ENCODE measurements around the gene DYTN. TPM values are rescaled to one million over a fixed set of nuclear protein-coding genes. Genes with fewer than 3 reads are reported as not detected.

DYTN gene
- total RNA-seq, 1 donor from 2014 or later, result not detected

GRCh38 chr2:206698811-206699210 is 19.4 kb downstream of the DYTN start:
- ATAC-seq (ENCODE audit: low read depth) (no peak), DNase-seq (no peak)
- Mint-ChIP-seq H3K27me3 (peaks cover 13% of the 10 kb centered on the region), H3K4me1 (no peaks in the 10 kb centered on the region), H3K9me3 (no peaks in the 10 kb centered on the region), H3K4me3 (no peak overlapping the region), H3K27ac (no peak overlapping the region), H3K36me3 (ENCODE audit: low read depth) (no peaks in the 10 kb centered on the region)
- no peak for TF ChIP-seq CTCF (IDR thresholded peaks at IDR 0.05)
- intact Hi-C loops (cut with micrococcal nuclease), result loop anchor here (10.0 kb wide), 2 partner anchors 876 to 1336 kb away; no protein-coding TSS in a partner anchor
- ChIA-PET POLR2A (no interaction called here), CTCF (no interaction called here)

- H3K27me3 Mint-ChIP-seq, result peaks cover 14% of the 10 kb centered on the region
- no peak for TF ChIP-seq CTCF (IDR thresholded peaks at IDR 0.05)
- H3K4me3 Mint-ChIP-seq, result no peak overlapping the region
- intact Hi-C loops (cut with micrococcal nuclease), result loop anchor here (10.0 kb wide), 2 partner anchors 878 to 1338 kb away; no protein-coding TSS in a partner anchor
- ATAC-seq (ENCODE audit: low read depth) (no peak), DNase-seq (no peak)
- H3K27ac Mint-ChIP-seq, result no peak overlapping the region
- no peaks in the 10 kb centered on the region for H3K9me3 Mint-ChIP-seq
- CTCF ChIA-PET, result interaction anchor here (1.2 to 1.4 kb wide), 2 partner anchors 25 to 85 kb away, joined by 3 to 4 read pairs; no protein-coding TSS in a partner anchor
- H3K36me3 Mint-ChIP-seq (ENCODE audit: low read depth), result no peaks in the 10 kb centered on the region
- POLR2A ChIA-PET, result no interaction called here
- no peaks in the 10 kb centered on the region for H3K4me1 Mint-ChIP-seq
Observed at GRCh38 chr2:206696910-206697309, 21.3 kb downstream of the DYTN start.

GRCh38 chr2:206693399-206694137 is 24.6 kb downstream of the DYTN start:
- Mint-ChIP-seq H3K9me3 (no peaks in the 10 kb centered on the region), H3K4me3 (no peak overlapping the region), H3K27ac (no peak overlapping the region), H3K27me3 (peaks cover 12% of the 10 kb centered on the region), H3K4me1 (no peaks in the 10 kb centered on the region), H3K36me3 (ENCODE audit: low read depth) (no peaks in the 10 kb centered on the region)
- no peak for TF ChIP-seq CTCF (IDR thresholded peaks at IDR 0.05)
- DNase-seq (no peak), ATAC-seq (ENCODE audit: low read depth) (peak; percentile 31)
- ChIA-PET POLR2A (no interaction called here), CTCF (interaction anchor here (0.7 to 1.7 kb wide), 2 partner anchors 87 to 778 kb away, joined by 3 to 5 read pairs; no protein-coding TSS in a partner anchor)
- intact Hi-C loops (cut with micrococcal nuclease), result loop anchor here (1.0 to 10.0 kb wide), 8 partner anchors 88 to 1561 kb away; no protein-coding TSS in a partner anchor

GRCh38 chr2:206692971-206693370 is 25.2 kb downstream of the DYTN start:
- no peak for TF ChIP-seq CTCF (IDR thresholded peaks at IDR 0.05)
- Mint-ChIP-seq H3K36me3 (ENCODE audit: low read depth) (no peaks in the 10 kb centered on the region), H3K9me3 (no peaks in the 10 kb centered on the region), H3K4me3 (no peak overlapping the region), H3K27me3 (peaks cover 8% of the 10 kb centered on the region), H3K27ac (no peak overlapping the region), H3K4me1 (no peaks in the 10 kb centered on the region)
- no peak for ATAC-seq (ENCODE audit: low read depth)
- POLR2A ChIA-PET, result no interaction called here
- DNase-seq, result no peak
- CTCF ChIA-PET, result no interaction called here
- intact Hi-C loops (cut with micrococcal nuclease), result loop anchor here (1.0 to 10.0 kb wide), 8 partner anchors 88 to 1561 kb away; no protein-coding TSS in a partner anchor

- CTCF ChIA-PET, result no interaction called here
Observed at GRCh38 chr2:206688990-206689389, 29.2 kb downstream of the DYTN start.

More at GRCh38 chr2:206688990-206689389, 29.2 kb downstream of the DYTN start:
- H3K4me1 Mint-ChIP-seq, result no peaks in the 10 kb centered on the region
- no peak for TF ChIP-seq CTCF (IDR thresholded peaks at IDR 0.05)
- POLR2A ChIA-PET, result no interaction called here
- no peak for ATAC-seq (ENCODE audit: low read depth)
- intact Hi-C loops (cut with micrococcal nuclease), result no loop called here
- H3K27ac Mint-ChIP-seq, result no peak overlapping the region
- no peaks in the 10 kb centered on the region for H3K9me3 Mint-ChIP-seq
- peaks cover 18% of the 10 kb centered on the region for H3K27me3 Mint-ChIP-seq
- no peak overlapping the region for H3K4me3 Mint-ChIP-seq
- no peak for DNase-seq
- no peaks in the 10 kb centered on the region for H3K36me3 Mint-ChIP-seq (ENCODE audit: low read depth)

Measured in activated B cell treated with CpG ODN at 0.5 μM for 24 hours (primary cell).